Calu3 (cell line): ENCODE results near the gene STX17. TPM values are rescaled to one million over a fixed set of nuclear protein-coding genes. Genes with fewer than 3 reads are reported as not detected.

Experiments
- BruUV-seq: library from RNA; stranded (reverse); fragments of 400-500 nt; replicated peaks from 2 replicates; lab custom pipeline; 2021; lab: Mats Ljungman, UMichigan
- CTCF ChIA-PET: fragments of 300-600 bp; sonication (Branson Sonifier 250); formaldehyde crosslinking; loops from one replicate; lab custom pipeline; 2022; ENCODE audit warnings: antibody characterized with exemption; lab: Charles Lee
- DNase-seq: peaks from one replicate; pipeline ENCODE4 v3.0.0; 2022
- H3K27ac Mint-ChIP-seq: one replicate; pipeline ENCODE4 v1.8.0; 2022; ENCODE audit warnings: mixed read lengths; ENCODE audit not compliant: unreplicated experiment
- H3K27me3 Mint-ChIP-seq: one replicate; pipeline ENCODE4 v1.8.0; 2022; ENCODE audit warnings: mixed read lengths; ENCODE audit not compliant: unreplicated experiment
- H3K36me3 Mint-ChIP-seq: one replicate; pipeline ENCODE4 v1.8.0; 2022; ENCODE audit warnings: mild to moderate bottlenecking, moderate library complexity, mixed read lengths; ENCODE audit not compliant: insufficient read depth, unreplicated experiment
- H3K4me1 Mint-ChIP-seq: one replicate; pipeline ENCODE4 v1.8.0; 2022; ENCODE audit warnings: mild to moderate bottlenecking, low read depth, mixed read lengths; ENCODE audit not compliant: unreplicated experiment
- H3K4me3 Mint-ChIP-seq: one replicate; pipeline ENCODE4 v1.8.0; 2022; ENCODE audit warnings: mild to moderate bottlenecking, low read depth, moderate library complexity, mixed read lengths; ENCODE audit not compliant: unreplicated experiment
- H3K9me3 Mint-ChIP-seq: one replicate; pipeline ENCODE4 v1.8.0; 2022; ENCODE audit warnings: low read depth, mixed read lengths; ENCODE audit not compliant: unreplicated experiment
- intact Hi-C: fragments of 100-400 bp; cut with micrococcal nuclease; formaldehyde crosslinking; loops from one replicate; pipeline ENCODE4 v1.10.0; 2022; ENCODE audit not compliant: unreplicated experiment
- total RNA-seq: library from RNA; stranded (reverse); gene quantifications from 2 replicates; pipeline ENCODE4 v1.2.3, GENCODE V29; 2022
- TF ChIP-seq, protein P1 (sequence below): fragments of 200-600 bp; IDR thresholded peaks from one replicate; pipeline ENCODE4 v1.8.0; 2022; ENCODE audit warnings: antibody characterized with exemption; ENCODE audit not compliant: unreplicated experiment

The STX17 gene
- total RNA-seq, 1 experiment from 2014 or later = 21.5 TPM

DNA sequence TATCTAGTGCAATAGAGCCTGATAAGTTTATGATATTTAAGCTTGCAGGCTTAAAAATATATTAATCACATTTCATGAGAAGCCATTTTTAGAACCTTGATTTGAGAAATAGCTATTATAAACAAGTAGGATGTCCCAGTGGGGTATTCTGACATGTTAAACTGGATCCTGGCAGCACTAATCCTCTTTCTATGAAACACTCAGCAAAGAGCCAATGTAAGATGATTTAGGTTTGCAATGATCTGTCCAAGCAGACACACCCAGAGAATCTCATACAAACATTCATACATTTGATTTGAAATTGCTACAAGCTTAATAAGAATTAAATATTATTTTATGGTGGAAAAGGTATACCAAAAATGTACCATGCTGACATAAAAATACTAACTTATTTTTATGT is 105.8 kb downstream of the STX17 start:
- TF ChIP-seq, protein P1, sequence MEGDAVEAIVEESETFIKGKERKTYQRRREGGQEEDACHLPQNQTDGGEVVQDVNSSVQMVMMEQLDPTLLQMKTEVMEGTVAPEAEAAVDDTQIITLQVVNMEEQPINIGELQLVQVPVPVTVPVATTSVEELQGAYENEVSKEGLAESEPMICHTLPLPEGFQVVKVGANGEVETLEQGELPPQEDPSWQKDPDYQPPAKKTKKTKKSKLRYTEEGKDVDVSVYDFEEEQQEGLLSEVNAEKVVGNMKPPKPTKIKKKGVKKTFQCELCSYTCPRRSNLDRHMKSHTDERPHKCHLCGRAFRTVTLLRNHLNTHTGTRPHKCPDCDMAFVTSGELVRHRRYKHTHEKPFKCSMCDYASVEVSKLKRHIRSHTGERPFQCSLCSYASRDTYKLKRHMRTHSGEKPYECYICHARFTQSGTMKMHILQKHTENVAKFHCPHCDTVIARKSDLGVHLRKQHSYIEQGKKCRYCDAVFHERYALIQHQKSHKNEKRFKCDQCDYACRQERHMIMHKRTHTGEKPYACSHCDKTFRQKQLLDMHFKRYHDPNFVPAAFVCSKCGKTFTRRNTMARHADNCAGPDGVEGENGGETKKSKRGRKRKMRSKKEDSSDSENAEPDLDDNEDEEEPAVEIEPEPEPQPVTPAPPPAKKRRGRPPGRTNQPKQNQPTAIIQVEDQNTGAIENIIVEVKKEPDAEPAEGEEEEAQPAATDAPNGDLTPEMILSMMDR = no peak
- Mint-ChIP-seq H3K9me3 (peaks cover 3% of the 10 kb centered on the region), H3K27me3 (no peaks in the 10 kb centered on the region), H3K4me3 (no peak overlapping the region), H3K4me1 (no peaks in the 10 kb centered on the region), H3K27ac (no peak overlapping the region), H3K36me3 (peaks cover 7% of the 10 kb centered on the region)
- no TSS peak for BruUV-seq
- CTCF ChIA-PET = no interaction called here
- DNase-seq = no peak
- intact Hi-C loops = loop anchor here (5.0 kb wide), 2 partner anchors 190 to 205 kb away; partner anchors contain the start of gene NR4A3

DNA sequence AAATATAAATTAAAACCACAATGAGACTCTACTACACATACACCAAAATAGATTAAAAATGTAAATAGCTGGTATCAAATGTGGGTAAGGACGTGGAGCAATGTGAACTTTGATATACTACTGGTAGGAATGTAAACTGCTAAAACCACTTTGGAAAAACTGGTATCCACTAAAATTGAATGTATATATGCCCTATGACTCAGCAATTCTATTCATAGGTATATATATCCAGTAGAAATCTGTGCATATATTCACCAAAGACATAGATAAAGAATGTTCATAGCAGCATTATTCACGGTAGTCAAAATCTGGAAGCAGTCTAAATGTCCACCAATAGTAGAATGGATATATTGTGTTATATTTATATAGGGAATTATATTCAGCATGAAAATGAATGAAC is 107.1 kb downstream of the STX17 start:
- peaks cover 3% of the 10 kb centered on the region for H3K9me3 Mint-ChIP-seq
- DNase-seq = no peak
- CTCF ChIA-PET = no interaction called here
- TF ChIP-seq, protein P1 = no peak
- H3K36me3 Mint-ChIP-seq = peaks cover 7% of the 10 kb centered on the region
- no TSS peak for BruUV-seq
- intact Hi-C loops = loop anchor here (5.0 kb wide), 2 partner anchors 191 to 206 kb away; partner anchors contain the start of gene NR4A3
- no peaks in the 10 kb centered on the region for H3K4me1 Mint-ChIP-seq
- no peaks in the 10 kb centered on the region for H3K27me3 Mint-ChIP-seq
- H3K27ac Mint-ChIP-seq = no peak overlapping the region
- no peak overlapping the region for H3K4me3 Mint-ChIP-seq

DNA sequence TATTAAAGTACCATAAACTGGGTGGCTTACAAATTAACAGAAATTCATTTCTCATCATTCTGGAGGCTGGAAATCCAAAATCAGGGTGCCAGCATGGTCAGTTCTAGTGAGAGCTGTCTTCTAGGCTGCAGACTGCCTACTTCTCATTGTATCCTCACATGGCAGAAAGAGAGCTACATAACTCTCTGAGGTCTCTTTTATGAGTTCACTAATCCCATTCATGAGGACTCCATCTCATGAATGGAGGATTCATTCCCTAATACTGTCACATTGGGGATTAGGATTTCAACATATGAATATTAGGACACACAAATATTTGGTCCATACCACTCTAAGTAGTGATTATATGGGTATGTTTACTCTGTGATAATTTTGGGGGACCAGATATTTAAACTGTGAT is 108.4 kb downstream of the STX17 start:
- H3K4me3 Mint-ChIP-seq = no peak overlapping the region
- intact Hi-C loops = loop anchor here (5.0 kb wide), 2 partner anchors 193 to 208 kb away; partner anchors contain the start of gene NR4A3
- H3K4me1 Mint-ChIP-seq = no peaks in the 10 kb centered on the region
- BruUV-seq = no TSS peak
- TF ChIP-seq, protein P1 = no peak
- no peaks in the 10 kb centered on the region for H3K27me3 Mint-ChIP-seq
- H3K27ac Mint-ChIP-seq = no peak overlapping the region
- CTCF ChIA-PET = no interaction called here
- peaks cover 3% of the 10 kb centered on the region for H3K9me3 Mint-ChIP-seq
- DNase-seq = no peak
- peaks cover 2% of the 10 kb centered on the region for H3K36me3 Mint-ChIP-seq

DNA sequence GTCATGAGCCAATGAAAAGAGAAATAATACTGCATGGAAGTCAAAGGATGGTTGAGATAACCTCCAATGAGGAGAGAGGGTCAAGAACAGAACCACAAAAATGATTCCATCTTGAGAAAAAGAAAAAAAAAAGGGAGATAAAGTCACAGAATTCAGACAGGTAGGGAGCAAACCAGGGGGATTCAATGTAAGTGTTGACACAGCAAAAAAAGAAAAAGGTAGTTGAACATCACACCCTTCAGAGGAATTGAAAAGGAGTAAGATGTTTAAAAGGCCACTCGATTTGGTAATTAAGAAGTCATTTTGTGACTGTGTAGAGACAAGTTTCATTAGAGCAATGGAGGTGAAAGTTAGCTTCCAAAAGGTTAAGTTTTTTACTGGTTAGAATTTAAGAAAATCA is 113.1 kb downstream of the STX17 start:
- TF ChIP-seq, protein P1 = no peak
- Mint-ChIP-seq H3K9me3 (no peaks in the 10 kb centered on the region), H3K27me3 (no peaks in the 10 kb centered on the region), H3K4me3 (no peak overlapping the region), H3K4me1 (no peaks in the 10 kb centered on the region), H3K27ac (no peak overlapping the region), H3K36me3 (no peaks in the 10 kb centered on the region)
- no TSS peak for BruUV-seq
- no peak for DNase-seq
- intact Hi-C loops = no loop called here
- CTCF ChIA-PET = no interaction called here

Other genes with a start within 250 kb of the STX17 start
- gene NR4A3, start 84.8 kb upstream of the STX17 start, total RNA-seq = 0.21 and 0.66 TPM in 2 replicates
- gene ERP44, start 192.3 kb downstream of the STX17 start, total RNA-seq = 12.3 and 13.2 TPM in 2 replicates
- gene INVS, start 192.6 kb downstream of the STX17 start, total RNA-seq = 12.4 and 14.2 TPM in 2 replicates